WTC11 (cell line): ENCODE data around the gene KCNMA1. TPM values are rescaled to one million over a fixed set of nuclear protein-coding genes. Genes with fewer than 3 reads are reported as not detected.

Experiments used
- ATAC-seq: fragments of 200-7000 bp; cut with Tn5 transposase; 2 replicates; pipeline ENCODE4 v1.10.0; 2021; ENCODE audit warnings: mild to moderate bottlenecking, moderate library complexity
- CTCF ChIA-PET: fragments of 300-600 bp; sonication (Branson Sonifier 250); formaldehyde crosslinking; loops from one replicate; lab custom pipeline; 2021; ENCODE audit warnings: antibody characterized with exemption; lab: Charles Lee
- POLR2A ChIA-PET: fragments of 350-600 bp; sonication (Branson Sonifier 250); formaldehyde crosslinking; loops from one replicate; lab custom pipeline; 2021; ENCODE audit warnings: antibody characterized with exemption; lab: Charles Lee
- DNase-seq: peaks from one replicate; pipeline ENCODE4 v3.0.0; 2021; ENCODE audit warnings: low spot score
- H3K27ac Mint-ChIP-seq: 2 replicates; pipeline ENCODE4 v1.8.0; 2021; ENCODE audit warnings: mixed read lengths
- H3K27me3 Mint-ChIP-seq: 2 replicates; pipeline ENCODE4 v1.8.0; 2021; ENCODE audit warnings: low read depth, mild to moderate bottlenecking, moderate library complexity, mixed read lengths
- H3K36me3 Mint-ChIP-seq: 2 replicates; pipeline ENCODE4 v1.8.0; 2021; ENCODE audit warnings: mixed read lengths
- H3K4me1 Mint-ChIP-seq: 2 replicates; pipeline ENCODE4 v1.8.0; 2022; ENCODE audit warnings: mixed read lengths
- H3K4me3 Mint-ChIP-seq: 2 replicates; pipeline ENCODE4 v1.8.0; 2021; ENCODE audit warnings: mild to moderate bottlenecking, moderate library complexity, mixed read lengths
- H3K9me3 Mint-ChIP-seq: 2 replicates; pipeline ENCODE4 v1.8.0; 2021; ENCODE audit warnings: mixed read lengths
- CREB1 ChIP-seq: sonication (generic); formaldehyde crosslinking; IDR thresholded peaks from 2 replicates; pipeline ENCODE4 v1.8.0; 2023; ENCODE audit warnings: mild to moderate bottlenecking, missing genetic modification reagents
- FOXP1 ChIP-seq: sonication (generic); formaldehyde crosslinking; IDR thresholded peaks from 2 replicates; pipeline ENCODE4 v1.8.0; 2022; ENCODE audit warnings: missing genetic modification reagents, mild to moderate bottlenecking, moderate library complexity, borderline replicate concordance
- HMGXB4 ChIP-seq: sonication (generic); formaldehyde crosslinking; IDR thresholded peaks from 2 replicates; pipeline ENCODE4 v1.8.1; 2023; ENCODE audit warnings: mild to moderate bottlenecking, moderate library complexity, missing genetic modification reagents
- IRF2 ChIP-seq: sonication (generic); formaldehyde crosslinking; IDR thresholded peaks from 2 replicates; pipeline ENCODE4 v1.8.0; 2022; ENCODE audit warnings: low read depth, missing genetic modification reagents, borderline replicate concordance
- JAZF1 ChIP-seq: fragments of 250-450 bp; sonication (Bioruptor Pico); IDR thresholded peaks from 2 replicates; pipeline ENCODE4 v1.9.0; 2021; ENCODE audit warnings: moderate library complexity, mild to moderate bottlenecking, inconsistent platforms
- SMAD4 ChIP-seq: sonication (generic); formaldehyde crosslinking; IDR thresholded peaks from 2 replicates; pipeline ENCODE4 v1.8.0; 2022; ENCODE audit warnings: mild to moderate bottlenecking, missing genetic modification reagents
- SP1 ChIP-seq: sonication (generic); formaldehyde crosslinking; conservative IDR thresholded peaks from 2 replicates; pipeline ENCODE4 v1.8.1; 2022; ENCODE audit warnings: missing genetic modification reagents
- TCF7 ChIP-seq: sonication (generic); formaldehyde crosslinking; IDR thresholded peaks from 2 replicates; pipeline ENCODE4 v1.8.0; 2022; ENCODE audit warnings: mild to moderate bottlenecking, low read depth, missing genetic modification reagents, moderate library complexity
- ZNF121 ChIP-seq: sonication (generic); formaldehyde crosslinking; IDR thresholded peaks from 2 replicates; pipeline ENCODE4 v1.8.0; 2023; ENCODE audit warnings: missing genetic modification reagents
- ZNF532 ChIP-seq: fragments of 250-450 bp; sonication (Bioruptor Pico); IDR thresholded peaks from 2 replicates; pipeline ENCODE4 v1.9.0; 2021; ENCODE audit warnings: mild to moderate bottlenecking, borderline replicate concordance
- total RNA-seq: library from RNA; stranded (reverse); gene quantifications from 3 replicates; pipeline ENCODE4 v1.2.3, GENCODE V29; 2021
- TF ChIP-seq, protein P1 (sequence below): sonication (generic); formaldehyde crosslinking; IDR thresholded peaks from 2 replicates; pipeline ENCODE4 v1.8.0; 2023; ENCODE audit warnings: missing genetic modification reagents
- TF ChIP-seq, protein P2 (sequence below): sonication (generic); formaldehyde crosslinking; IDR thresholded peaks from 2 replicates; pipeline ENCODE4 v1.8.0; 2022; ENCODE audit warnings: mild to moderate bottlenecking, missing genetic modification reagents
- TF ChIP-seq, protein P3 (sequence below): sonication (generic); formaldehyde crosslinking; IDR thresholded peaks from 2 replicates; pipeline ENCODE4 v1.8.0; 2023; ENCODE audit warnings: missing genetic modification reagents, mild to moderate bottlenecking, borderline replicate concordance
- TF ChIP-seq, protein P4 (sequence below): sonication (generic); formaldehyde crosslinking; IDR thresholded peaks from 2 replicates; pipeline ENCODE4 v1.8.0; 2022; ENCODE audit warnings: missing genetic modification reagents
- TF ChIP-seq, protein P5 (sequence below): sonication (generic); formaldehyde crosslinking; IDR thresholded peaks from 2 replicates; pipeline ENCODE4 v1.8.1; 2023; ENCODE audit warnings: mild to moderate bottlenecking, missing genetic modification reagents

Gene KCNMA1
- total RNA-seq, 1 experiment from 2014 or later, result 7.3 TPM

GRCh38 chr10:77474386-77474785, 163.2 kb downstream of the KCNMA1 start (continued):
- TF ChIP-seq, protein P1, sequence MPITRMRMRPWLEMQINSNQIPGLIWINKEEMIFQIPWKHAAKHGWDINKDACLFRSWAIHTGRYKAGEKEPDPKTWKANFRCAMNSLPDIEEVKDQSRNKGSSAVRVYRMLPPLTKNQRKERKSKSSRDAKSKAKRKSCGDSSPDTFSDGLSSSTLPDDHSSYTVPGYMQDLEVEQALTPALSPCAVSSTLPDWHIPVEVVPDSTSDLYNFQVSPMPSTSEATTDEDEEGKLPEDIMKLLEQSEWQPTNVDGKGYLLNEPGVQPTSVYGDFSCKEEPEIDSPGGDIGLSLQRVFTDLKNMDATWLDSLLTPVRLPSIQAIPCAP, result no peak
- TF ChIP-seq SP1 (CRISPR knock-in tag), result no peak

DNA sequence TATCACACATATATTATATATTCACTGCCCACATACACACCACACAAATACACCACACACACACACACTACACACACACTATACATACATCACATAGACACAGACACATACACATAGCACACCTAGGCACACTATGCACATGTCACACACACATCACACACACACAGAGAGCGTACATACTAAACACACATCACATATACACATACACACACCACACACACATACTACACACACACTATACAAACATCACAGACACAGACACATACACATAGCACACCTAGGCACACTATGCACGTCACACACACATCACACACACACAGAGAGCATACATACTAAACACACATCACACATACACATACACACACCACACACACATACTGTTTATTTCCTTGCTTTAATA, 165.5 kb downstream of the KCNMA1 start:
- no peaks in the 10 kb centered on the region for H3K9me3 Mint-ChIP-seq
- no peaks in the 10 kb centered on the region for H3K27me3 Mint-ChIP-seq
- CTCF ChIA-PET, result no interaction called here
- ATAC-seq (no peak), DNase-seq (no peak)
- POLR2A ChIA-PET, result no interaction called here
- no peak overlapping the region for H3K27ac Mint-ChIP-seq
- H3K4me3 Mint-ChIP-seq, result no peak overlapping the region
- peaks cover 3% of the 10 kb centered on the region; the same call in 1 of the 2 replicates for H3K4me1 Mint-ChIP-seq
- no peaks in the 10 kb centered on the region for H3K36me3 Mint-ChIP-seq
- TF ChIP-seq SMAD4 (no peak), FOXP1 (CRISPR knock-in tag) (no peak), TCF7 (CRISPR knock-in tag) (no peak), ZNF121 (CRISPR knock-in tag) (no peak), IRF2 (CRISPR knock-in tag) (no peak), JAZF1 (no peak), ZNF532 (no peak), HMGXB4 (CRISPR knock-in tag) (no peak), CREB1 (CRISPR knock-in tag) (no peak), SP1 (CRISPR knock-in tag) (no peak)
- TF ChIP-seq, protein P2, sequence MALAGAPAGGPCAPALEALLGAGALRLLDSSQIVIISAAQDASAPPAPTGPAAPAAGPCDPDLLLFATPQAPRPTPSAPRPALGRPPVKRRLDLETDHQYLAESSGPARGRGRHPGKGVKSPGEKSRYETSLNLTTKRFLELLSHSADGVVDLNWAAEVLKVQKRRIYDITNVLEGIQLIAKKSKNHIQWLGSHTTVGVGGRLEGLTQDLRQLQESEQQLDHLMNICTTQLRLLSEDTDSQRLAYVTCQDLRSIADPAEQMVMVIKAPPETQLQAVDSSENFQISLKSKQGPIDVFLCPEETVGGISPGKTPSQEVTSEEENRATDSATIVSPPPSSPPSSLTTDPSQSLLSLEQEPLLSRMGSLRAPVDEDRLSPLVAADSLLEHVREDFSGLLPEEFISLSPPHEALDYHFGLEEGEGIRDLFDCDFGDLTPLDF (CRISPR knock-in tag), result no peak
- TF ChIP-seq, protein P3, sequence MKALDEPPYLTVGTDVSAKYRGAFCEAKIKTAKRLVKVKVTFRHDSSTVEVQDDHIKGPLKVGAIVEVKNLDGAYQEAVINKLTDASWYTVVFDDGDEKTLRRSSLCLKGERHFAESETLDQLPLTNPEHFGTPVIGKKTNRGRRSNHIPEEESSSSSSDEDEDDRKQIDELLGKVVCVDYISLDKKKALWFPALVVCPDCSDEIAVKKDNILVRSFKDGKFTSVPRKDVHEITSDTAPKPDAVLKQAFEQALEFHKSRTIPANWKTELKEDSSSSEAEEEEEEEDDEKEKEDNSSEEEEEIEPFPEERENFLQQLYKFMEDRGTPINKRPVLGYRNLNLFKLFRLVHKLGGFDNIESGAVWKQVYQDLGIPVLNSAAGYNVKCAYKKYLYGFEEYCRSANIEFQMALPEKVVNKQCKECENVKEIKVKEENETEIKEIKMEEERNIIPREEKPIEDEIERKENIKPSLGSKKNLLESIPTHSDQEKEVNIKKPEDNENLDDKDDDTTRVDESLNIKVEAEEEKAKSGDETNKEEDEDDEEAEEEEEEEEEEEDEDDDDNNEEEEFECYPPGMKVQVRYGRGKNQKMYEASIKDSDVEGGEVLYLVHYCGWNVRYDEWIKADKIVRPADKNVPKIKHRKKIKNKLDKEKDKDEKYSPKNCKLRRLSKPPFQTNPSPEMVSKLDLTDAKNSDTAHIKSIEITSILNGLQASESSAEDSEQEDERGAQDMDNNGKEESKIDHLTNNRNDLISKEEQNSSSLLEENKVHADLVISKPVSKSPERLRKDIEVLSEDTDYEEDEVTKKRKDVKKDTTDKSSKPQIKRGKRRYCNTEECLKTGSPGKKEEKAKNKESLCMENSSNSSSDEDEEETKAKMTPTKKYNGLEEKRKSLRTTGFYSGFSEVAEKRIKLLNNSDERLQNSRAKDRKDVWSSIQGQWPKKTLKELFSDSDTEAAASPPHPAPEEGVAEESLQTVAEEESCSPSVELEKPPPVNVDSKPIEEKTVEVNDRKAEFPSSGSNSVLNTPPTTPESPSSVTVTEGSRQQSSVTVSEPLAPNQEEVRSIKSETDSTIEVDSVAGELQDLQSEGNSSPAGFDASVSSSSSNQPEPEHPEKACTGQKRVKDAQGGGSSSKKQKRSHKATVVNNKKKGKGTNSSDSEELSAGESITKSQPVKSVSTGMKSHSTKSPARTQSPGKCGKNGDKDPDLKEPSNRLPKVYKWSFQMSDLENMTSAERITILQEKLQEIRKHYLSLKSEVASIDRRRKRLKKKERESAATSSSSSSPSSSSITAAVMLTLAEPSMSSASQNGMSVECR, result no peak
- TF ChIP-seq, protein P4, sequence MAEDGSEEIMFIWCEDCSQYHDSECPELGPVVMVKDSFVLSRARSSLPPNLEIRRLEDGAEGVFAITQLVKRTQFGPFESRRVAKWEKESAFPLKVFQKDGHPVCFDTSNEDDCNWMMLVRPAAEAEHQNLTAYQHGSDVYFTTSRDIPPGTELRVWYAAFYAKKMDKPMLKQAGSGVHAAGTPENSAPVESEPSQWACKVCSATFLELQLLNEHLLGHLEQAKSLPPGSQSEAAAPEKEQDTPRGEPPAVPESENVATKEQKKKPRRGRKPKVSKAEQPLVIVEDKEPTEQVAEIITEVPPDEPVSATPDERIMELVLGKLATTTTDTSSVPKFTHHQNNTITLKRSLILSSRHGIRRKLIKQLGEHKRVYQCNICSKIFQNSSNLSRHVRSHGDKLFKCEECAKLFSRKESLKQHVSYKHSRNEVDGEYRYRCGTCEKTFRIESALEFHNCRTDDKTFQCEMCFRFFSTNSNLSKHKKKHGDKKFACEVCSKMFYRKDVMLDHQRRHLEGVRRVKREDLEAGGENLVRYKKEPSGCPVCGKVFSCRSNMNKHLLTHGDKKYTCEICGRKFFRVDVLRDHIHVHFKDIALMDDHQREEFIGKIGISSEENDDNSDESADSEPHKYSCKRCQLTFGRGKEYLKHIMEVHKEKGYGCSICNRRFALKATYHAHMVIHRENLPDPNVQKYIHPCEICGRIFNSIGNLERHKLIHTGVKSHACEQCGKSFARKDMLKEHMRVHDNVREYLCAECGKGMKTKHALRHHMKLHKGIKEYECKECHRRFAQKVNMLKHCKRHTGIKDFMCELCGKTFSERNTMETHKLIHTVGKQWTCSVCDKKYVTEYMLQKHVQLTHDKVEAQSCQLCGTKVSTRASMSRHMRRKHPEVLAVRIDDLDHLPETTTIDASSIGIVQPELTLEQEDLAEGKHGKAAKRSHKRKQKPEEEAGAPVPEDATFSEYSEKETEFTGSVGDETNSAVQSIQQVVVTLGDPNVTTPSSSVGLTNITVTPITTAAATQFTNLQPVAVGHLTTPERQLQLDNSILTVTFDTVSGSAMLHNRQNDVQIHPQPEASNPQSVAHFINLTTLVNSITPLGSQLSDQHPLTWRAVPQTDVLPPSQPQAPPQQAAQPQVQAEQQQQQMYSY (CRISPR knock-in tag), result no peak
- TF ChIP-seq, protein P1, result no peak
- TF ChIP-seq, protein P5, sequence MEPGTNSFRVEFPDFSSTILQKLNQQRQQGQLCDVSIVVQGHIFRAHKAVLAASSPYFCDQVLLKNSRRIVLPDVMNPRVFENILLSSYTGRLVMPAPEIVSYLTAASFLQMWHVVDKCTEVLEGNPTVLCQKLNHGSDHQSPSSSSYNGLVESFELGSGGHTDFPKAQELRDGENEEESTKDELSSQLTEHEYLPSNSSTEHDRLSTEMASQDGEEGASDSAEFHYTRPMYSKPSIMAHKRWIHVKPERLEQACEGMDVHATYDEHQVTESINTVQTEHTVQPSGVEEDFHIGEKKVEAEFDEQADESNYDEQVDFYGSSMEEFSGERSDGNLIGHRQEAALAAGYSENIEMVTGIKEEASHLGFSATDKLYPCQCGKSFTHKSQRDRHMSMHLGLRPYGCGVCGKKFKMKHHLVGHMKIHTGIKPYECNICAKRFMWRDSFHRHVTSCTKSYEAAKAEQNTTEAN, result no peak
